ENCODE results near the gene REP15.
"Not testable (repeated sequence)": the region's sequence is repeated elsewhere in the genome, so short reads cannot be mapped to it uniquely, and the experiment has no call there.

Gene REP15

GRCh38 chr12:27732281-27732680 lies 36.0 kb downstream of the REP15 start:
- no peak overlapping the region for H3K4me3 ChIP-seq (ENCODE audit: low read depth, low read length)
- TF ChIP-seq CTCF (IDR thresholded peaks at IDR 0.05; ENCODE audit: low read depth, low read length, missing control alignments) = peak; percentile 46
- DNase-seq (ENCODE audit: low read depth) = no peak

- H3K4me3 ChIP-seq (ENCODE audit: low read depth, low read length) = no peak overlapping the region
- TF ChIP-seq CTCF (IDR thresholded peaks at IDR 0.05; ENCODE audit: low read depth, low read length, missing control alignments) = peak; percentile 70
- DNase-seq (ENCODE audit: low read depth) = no peak
These were observed 36.9 kb downstream of the REP15 start for GRCh38 chr12:27733052-27733656.

- no peak overlapping the region for H3K4me3 ChIP-seq (ENCODE audit: low read depth, low read length)
- TF ChIP-seq CTCF (IDR thresholded peaks at IDR 0.05; ENCODE audit: low read depth, low read length, missing control alignments) = no peak
- no peak for DNase-seq (ENCODE audit: low read depth)
These were observed 37.5 kb downstream of the REP15 start for GRCh38 chr12:27733791-27734190.

GRCh38 chr12:27734321-27734720 lies 38.1 kb downstream of the REP15 start:
- DNase-seq (ENCODE audit: low read depth); H3K4me3 ChIP-seq (ENCODE audit: low read depth, low read length): not testable (repeated sequence)

- TF ChIP-seq CTCF (IDR thresholded peaks at IDR 0.05; ENCODE audit: low read depth, low read length, missing control alignments) = no peak
- H3K4me3 ChIP-seq (ENCODE audit: low read depth, low read length) = no peak overlapping the region
- DNase-seq (ENCODE audit: low read depth) = no peak
These were observed 47.4 kb downstream of the REP15 start for GRCh38 chr12:27743601-27744000.

GRCh38 chr12:27745734-27746133 lies 49.5 kb downstream of the REP15 start:
- not testable (repeated sequence) for DNase-seq (ENCODE audit: low read depth); H3K4me3 ChIP-seq (ENCODE audit: low read depth, low read length)

All from GM12864 (cell line).